HG03103 (cell line): ENCODE data around the gene SOHLH1.

Experiments used
- ATAC-seq: cut with Tn5 transposase; IDR thresholded peaks from one replicate; pipeline ENCODE4 v1.9.1; 2021; ENCODE audit warnings: low read depth; ENCODE audit not compliant: unreplicated experiment

Gene SOHLH1, protein sequence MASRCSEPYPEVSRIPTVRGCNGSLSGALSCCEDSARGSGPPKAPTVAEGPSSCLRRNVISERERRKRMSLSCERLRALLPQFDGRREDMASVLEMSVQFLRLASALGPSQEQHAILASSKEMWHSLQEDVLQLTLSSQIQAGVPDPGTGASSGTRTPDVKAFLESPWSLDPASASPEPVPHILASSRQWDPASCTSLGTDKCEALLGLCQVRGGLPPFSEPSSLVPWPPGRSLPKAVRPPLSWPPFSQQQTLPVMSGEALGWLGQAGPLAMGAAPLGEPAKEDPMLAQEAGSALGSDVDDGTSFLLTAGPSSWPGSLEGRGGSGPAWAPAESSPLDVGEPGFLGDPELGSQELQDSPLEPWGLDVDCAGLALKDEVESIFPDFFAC

GRCh38 chr9:135699440-135699839 lies at the start of gene SOHLH1:
SOHLH1 (minus strand) TSS chr9:135699481; CDS start chr9:135699467, 14 bp downstream.
- ATAC-seq = no peak

DNA sequence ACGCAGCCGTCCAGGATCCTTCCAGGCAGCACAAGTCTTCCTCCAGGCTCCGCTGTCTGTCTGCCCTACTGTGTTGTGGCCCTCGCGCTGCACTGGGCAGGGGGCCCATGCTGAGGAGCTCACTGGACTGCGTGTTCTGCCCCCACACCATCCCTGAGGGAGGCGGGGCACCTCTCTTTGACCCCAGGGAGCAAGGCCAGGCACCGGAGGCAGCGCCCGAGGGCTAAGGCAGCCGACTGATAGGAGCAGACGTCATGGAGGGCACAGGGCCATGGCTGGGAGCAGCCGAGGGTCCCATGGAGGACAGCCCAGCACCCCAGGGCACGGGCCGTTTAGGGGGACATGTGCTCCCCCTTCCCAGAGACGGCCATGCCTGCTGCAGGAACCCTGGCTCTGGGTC lies 49.4 kb upstream of the SOHLH1 start:
- no peak for ATAC-seq

- no peak for ATAC-seq
Observed at GRCh38 chr9:135747311-135747710, 48.0 kb upstream of the SOHLH1 start.

DNA sequence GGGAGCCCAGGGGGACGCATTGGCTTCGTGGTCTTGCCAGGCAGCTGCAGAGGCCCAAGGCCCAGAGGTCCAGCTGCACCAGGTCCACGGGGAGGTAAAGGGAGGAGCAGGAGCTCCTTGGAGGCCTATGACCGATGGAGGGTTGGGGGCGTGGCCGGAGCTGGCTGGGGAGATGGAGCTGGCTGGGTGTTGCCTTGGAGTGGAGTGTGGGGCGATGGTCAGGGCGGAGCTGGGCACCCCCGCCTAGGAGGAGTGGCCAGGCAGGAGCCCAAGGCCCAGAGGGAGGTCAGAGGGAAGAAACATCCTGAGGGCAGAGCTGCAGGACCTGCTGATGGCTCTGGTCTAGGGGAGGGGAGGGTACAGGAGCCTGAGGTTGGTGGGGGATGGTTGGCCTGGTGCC lies 47.3 kb upstream of the SOHLH1 start:
- no peak for ATAC-seq

DNA sequence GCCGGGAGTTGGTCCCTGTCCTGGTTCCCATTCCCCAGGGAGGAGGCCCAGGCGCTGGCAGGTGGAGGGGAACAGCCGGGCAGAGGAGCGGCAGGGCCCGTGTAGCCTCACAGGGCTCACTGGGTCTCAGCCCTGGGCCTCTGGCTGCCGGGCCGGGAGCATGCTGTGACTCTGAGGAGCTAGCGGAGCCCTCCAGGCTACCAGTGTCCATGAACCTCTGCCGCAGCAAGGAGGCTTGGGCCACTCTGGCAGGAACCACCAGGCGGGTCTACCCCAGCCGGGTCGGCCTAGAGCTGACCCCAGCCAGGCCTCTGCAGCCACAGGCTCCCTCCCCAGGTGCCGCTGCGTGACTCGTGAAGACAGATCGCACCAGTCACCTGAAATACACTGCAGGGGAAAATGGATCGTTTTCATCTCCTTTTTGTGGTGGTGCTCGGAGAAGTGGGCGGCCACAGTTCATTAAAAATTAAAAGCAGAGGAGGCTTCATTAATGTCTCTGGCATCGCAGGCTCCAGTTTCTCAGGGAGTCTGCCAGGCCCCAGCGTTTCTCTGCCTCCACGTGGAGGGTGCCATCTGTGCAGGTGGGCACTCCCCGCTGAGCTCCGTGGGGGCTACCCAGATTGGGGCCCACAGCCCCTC lies 46.5 kb upstream of the SOHLH1 start:
- ATAC-seq = no peak

DNA sequence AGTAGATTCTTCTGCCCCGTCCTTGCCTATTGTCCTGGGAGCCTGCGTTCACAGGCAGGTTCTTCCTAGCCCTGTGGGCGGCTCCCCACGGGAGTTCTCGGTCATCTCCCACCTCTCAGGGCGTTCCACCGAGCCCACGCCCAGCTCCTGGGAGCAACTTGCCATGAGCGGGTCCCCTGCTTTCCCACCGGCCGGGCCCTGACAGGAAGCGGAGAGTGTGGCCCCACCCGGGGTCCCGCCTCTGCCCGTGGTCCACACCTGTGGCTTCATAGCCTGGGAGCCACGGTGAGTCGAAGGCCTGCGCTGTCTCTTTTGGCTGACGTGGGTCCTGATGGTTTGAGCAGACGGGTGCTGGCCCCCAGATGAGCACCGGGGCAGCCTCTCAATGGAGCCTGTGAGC lies 45.9 kb upstream of the SOHLH1 start:
- no peak for ATAC-seq

DNA sequence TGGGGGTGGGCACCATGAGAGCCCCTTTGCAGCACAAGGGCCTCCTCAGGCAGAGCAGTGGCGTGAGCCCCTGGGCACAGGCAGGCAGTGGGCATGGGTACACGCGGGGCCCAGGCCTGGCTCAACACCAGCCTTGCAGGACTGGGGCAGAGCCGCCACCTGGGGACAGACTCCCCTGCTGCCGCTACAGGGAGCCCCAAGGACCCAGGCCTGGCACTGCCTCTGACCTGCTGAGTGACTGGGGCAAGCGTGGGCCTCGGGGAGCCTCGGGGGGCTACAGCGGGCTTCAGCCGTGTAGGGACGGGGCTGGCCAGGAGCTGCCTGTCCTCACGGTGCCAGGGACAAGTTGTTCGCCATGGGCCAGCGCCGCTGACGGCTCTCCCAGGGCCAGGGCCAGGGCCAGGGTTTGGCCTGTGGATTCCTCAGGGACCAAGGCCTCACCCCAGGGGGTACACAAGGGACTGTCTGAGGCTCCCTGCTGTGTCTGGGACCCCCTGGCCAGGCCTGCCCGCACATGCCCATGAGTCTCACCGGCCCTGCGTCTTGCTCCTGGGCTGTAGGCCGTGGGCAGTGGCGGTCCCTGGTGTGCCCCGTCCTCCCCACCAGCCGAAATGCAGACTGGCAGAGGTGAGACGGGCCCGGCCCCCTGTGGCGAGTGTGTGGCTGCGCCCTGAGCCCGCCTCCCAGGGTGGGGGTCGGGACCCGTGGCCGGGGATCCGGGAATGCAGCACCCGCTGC lies 45.2 kb upstream of the SOHLH1 start:
- no peak for ATAC-seq

DNA sequence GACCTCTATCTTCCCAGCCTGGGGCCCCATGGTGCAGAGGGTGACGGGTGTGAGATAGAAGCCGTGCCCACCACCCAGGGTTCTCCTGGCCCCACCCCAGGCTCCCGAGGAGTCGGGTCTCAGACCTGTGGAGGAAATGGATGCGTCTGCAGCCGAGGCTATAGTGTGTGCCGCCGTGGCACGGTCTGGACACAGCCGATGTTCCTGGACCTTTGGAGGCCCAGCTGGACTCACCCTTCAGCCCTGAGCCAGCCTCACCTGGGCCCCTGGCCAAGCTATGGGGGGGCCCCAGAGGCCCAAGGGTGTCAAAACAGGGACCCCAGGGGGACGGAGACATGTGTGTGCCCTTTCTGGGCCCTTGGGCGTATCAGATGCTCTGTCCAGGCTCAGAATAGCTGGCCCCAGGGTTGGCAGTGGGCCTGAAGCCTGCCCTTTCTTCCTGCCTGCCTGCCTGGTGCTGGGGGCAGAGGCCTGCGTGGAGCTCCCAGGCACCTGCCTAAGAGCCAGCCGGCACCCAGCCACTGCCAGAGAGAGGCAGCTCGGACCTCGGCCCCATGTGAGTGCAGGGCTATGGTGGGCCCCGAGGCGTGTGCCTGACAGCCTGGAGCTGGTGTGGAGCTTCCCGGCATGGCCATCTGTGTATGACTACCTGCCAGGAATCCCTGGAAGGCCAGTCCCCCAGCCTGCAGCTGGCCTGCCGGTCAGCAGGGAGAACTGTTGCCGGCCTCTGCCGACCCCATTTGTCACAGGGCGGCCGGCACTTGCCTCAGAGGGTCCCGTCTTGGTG lies 44.5 kb upstream of the SOHLH1 start:
- ATAC-seq = no peak

DNA sequence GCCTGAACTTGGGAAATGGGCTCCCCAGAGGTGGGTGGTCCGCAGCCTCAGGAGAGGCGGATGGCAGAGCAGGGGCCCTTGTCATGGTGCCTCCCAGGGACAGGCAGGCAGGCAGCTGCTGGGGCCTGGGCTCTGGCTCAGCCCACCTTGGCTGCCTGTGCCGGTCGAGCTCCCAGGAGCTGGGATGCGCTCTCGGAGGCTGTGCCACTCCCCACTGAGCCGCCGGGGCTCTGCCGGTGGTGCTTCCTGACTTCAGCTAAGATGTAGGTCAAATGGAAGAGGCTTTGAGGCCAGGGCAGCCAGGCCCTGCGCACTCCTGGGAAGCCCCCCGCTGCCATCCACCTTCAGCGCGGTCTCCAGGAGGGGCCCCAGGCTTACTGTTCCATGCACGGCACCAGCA lies 43.7 kb upstream of the SOHLH1 start:
- no peak for ATAC-seq

DNA sequence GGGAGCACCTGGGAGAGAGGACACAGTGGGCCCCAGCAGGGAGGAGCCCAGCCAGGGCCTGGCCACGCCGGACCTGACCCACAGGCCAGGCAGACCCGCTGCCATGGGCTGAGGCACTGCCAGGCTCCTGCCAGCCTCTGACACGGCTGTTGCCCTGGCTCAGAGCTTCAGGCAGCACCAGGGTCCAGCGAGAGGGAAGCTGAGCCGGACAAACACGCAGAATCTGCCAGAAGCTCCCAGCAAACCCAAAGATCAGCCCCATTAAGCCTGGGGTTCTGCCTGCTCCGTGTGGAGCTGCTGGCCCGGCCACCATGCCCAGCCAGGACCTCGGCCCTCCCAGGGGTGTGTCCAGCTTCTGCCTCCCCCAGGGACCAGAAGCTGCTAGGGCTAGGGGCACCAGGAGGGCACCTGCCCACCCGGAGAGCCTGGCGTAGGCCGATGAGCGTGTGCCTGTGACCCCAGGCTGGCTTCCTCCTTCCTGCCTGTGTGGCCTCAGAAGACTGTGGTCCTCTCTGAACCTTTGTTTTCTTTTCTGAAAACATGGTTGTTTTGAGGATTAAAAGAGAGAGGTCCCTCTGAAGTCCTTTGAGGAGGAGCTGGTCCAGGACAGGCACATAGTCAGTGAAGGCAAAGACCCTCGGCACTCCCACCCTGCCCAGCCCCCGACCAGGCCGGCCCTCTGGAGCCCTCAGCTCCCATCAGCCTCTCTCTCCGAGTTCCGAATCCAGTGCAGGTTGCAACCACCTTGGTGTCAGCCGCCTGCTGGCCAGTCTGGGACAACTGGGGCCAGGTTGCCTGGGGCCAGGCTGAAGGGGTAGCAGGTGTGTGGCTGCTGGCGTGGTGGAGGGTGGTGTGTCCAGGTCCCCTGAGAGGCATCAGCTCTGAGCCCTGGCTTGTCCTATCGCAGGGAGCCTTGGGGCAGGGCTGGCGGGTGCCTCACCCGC lies 42.3 kb upstream of the SOHLH1 start:
- no peak for ATAC-seq

GRCh38 chr9:135739271-135740220 lies 40.3 kb upstream of the SOHLH1 start:
- no peak for ATAC-seq

- no peak for ATAC-seq
Observed at GRCh38 chr9:135737840-135738521, 38.7 kb upstream of the SOHLH1 start.

DNA sequence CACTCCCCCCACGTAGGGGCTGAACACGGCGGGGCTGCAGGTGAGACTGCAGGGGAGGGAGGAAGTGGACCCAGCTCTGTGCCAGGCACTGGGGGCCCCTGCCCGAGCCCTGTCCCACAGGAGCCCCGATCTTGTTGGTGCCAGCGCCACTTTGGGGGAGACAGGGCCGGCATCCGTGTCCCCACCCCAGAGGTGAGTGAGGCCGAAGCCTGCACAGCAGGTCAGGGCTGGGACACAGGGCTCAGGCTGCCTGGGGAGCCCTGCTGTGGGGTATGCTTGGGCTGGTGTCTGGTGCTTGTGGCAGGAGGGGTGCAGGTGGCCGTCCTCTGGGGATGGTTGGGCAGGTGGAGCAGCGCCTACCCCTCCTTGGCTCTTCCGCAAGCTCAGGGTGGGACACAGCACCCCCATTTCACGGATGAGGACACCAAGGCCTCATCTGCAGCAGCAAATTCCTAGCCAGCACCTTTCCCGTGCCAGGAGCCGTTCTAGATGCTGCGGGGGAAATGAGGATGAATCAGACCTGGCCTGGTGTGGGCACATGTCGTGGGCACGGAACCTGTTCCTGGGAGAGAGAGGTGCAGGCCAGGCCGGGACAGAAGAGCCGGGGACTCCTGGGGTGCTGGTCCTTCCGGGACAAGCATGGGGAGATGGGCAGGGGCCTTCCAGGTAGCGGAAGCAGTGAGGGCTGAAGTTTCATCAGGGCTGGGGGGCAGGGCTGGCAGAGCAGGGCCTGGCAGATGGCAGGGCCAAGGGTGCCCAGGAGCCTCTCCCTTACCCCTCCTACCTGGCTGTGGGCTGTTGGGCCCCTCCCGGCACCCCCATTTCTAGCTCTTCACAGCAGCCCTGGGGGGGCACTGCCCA lies 37.9 kb upstream of the SOHLH1 start:
- no peak for ATAC-seq

DNA sequence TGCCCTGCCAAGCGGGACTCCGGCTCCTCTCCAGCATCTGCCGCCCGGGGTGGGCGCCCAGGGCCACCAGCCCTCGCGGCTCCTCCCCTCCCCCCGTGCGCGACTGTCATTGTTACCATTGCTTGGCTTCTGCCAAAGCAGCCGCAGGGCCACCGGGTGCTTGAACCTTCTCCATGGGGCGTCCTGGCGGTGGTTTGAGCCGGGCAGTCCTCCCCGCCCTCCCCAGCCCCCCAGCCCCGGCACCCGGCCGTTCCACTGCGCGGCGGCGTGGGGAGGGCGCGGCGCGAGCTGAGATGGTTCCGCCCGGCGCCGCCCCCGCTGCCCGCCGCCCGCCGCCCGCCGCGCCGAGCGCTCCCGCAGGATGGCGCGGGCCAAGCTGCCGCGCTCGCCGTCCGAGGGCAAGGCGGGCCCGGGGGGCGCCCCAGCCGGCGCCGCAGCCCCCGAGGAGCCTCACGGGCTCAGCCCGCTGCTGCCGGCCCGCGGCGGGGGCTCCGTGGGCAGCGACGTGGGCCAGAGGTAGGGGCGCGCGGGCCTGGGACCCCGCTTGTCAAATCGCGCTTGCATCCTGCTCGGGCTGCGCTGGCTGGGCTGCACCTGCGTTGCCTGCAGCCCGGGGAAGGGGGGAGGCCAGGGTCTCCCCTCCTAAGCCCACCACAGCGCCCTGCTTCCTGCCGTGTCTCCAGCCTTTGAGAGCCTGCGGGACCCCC lies 37.1 kb upstream of the SOHLH1 start:
- no peak for ATAC-seq

- ATAC-seq = no peak
Observed at GRCh38 chr9:135734616-135735144, 35.4 kb upstream of the SOHLH1 start.

GRCh38 chr9:135732569-135733257 lies 33.4 kb upstream of the SOHLH1 start:
- ATAC-seq = no peak
